Pons (tissue), 1 donor: ENCODE results near the gene ZNF146.
"Not testable (repeated sequence)": the region's sequence is repeated elsewhere in the genome, so short reads cannot be mapped to it uniquely, and the experiment has no call there.

Experiments
- DNase-seq: peaks from one replicate; pipeline ENCODE4 v3.0.0-alpha.2; 2016; ENCODE audit warnings: low spot score

Gene ZNF146

DNA sequence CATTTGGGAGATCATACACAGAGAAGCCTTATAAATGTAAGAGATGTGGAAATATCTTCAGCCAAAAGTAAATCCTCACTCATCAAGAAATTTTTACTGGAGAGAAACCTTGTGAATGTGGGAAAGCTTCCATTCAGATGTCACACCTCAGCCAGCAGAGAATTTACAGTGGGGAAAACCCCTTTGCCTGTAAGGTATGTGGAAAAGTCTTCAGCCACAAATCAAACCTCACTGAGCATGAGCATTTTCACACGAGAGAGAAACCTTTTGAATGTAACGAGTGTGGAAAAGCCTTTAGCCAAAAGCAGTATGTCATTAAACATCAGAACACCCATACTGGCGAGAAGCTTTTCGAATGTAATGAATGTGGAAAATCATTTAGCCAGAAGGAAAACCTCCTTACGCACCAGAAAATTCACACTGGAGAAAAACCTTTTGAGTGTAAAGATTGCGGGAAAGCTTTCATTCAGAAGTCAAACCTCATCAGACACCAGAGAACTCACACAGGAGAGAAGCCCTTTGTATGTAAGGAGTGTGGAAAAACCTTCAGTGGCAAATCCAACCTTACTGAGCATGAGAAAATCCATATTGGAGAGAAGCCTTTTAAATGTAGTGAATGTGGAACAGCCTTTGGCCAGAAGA lies 21.5 kb downstream of the ZNF146 start:
- no peak for DNase-seq

DNA sequence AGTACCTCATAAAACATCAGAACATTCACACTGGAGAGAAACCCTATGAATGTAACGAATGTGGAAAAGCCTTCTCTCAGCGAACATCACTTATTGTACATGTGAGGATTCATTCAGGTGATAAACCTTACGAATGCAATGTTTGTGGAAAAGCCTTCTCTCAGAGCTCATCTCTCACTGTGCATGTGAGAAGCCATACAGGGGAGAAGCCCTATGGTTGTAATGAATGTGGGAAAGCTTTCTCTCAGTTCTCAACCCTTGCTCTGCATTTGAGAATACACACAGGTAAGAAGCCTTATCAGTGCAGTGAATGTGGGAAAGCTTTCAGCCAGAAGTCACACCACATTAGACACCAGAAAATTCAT lies 22.0 kb downstream of the ZNF146 start:
- DNase-seq: no peak

DNA sequence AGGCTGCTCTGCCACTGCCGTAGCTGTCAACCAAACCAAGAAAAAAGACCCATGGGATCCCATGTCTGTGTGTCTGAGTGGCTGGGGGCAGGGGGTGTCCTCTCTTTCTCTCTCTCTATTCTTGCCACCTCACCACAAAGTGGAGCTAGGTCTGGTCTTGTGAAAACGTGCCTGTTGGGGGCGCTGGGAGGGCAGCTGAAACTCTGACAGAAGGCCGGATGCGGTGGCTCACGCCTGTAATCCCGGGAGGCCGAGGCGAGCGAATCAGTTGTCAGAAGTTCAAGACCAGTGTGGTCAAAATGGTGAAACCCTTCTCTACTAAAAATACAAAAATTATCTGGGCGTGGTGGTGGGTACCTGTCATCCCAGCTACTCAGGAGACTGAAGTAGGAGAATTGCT lies 29.2 kb downstream of the ZNF146 start:
- DNase-seq: no peak

DNA sequence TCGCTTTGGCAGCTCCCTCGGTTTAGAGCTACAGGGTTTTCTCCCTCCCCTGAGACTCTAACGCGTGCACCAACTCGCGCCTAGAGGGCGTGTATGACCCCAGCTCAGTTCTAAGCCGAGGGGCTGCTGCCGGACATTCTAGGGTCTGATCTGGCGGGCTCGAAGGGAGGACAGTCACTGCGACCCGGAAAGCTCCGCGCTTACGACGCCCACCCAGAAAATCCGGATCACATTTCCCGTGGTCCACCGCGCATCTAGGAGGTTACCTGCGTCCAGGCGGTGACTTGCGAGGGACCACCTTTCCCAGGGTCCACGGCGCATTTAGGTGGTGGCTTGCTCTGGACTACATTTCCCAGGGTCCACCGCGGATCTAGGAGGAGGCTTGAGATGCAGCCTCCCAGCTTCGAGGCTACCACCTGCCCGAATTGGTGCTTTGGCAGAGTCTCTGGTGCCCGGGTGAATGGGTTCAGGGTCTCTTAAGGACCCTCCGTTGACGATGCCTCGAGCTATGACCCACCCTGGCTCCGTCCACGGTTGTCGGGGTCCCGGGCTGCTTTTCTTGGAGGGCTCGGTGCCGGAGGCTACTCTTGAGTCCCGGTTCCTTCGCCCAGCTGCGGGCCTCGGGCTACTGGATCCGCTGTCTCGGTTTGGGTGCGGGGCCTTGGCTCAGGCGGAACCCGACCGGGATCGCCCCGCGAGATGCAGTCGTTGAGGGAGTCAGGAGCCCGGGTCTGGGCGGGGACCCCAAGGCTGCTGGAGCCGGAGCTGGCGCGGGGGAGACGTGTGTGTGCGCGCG lies 30.5 kb downstream of the ZNF146 start:
- no peak for DNase-seq

DNA sequence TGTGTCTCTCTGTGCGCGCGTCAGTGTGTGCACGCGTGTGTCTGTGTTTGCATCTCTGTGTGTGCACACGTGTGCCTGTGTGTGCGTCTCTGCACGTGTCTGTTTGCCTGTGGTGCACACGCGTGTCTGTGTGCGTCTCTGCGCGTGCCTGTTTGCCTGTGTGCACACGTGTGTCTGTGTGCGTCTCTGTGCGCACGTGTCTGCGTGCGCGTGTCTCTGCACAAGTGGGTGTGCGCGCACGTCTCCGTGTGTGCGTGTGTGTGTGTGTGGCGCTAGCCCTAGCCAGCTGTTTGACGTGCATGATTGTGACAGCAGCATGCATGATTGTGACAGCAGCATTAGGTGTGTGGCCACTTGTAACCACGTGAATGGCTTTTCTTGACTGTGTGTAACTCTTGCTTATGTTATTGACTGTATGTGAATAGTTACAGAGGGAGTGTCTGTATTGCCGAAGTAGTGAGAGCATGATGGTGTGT lies 31.1 kb downstream of the ZNF146 start:
- no peak for DNase-seq

DNA sequence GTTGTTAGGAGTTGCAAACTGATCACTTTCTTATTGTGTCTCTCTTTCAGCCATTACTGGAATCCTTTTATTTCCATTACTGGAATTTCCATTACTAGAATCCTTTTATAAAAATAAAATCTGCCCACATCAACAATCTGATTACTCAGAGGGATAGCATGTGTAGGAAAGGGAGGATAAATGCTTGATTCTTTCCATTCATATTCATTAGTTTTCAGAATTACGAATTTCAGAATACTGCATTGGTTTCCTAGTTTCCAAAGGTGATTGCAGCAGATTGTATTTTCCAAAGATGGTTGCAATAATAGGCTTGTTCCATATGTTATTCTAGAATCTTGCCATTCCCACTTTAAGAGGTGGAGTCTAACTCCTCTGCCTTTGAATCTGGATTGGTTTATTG lies 37.1 kb downstream of the ZNF146 start:
- DNase-seq: no peak

DNA sequence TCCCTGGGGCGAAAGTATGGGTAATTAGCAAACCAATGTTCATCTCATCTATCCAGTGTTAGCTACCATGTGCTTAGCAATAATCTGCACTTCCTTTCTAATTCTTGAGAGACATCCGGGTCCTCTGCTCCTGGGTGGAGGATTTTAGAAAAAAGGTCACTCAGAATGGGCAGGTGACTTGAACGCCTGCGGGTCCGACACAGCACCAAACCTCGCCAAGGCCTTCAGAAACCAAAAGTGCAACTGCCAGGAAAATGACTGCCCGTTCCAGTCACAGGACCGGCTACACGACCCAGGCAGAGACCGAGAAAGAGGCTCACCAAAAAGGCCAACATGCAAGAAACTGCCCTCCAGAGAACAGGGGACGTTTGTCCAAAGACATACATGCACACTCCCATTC lies 39.9 kb downstream of the ZNF146 start:
- no peak for DNase-seq

DNA sequence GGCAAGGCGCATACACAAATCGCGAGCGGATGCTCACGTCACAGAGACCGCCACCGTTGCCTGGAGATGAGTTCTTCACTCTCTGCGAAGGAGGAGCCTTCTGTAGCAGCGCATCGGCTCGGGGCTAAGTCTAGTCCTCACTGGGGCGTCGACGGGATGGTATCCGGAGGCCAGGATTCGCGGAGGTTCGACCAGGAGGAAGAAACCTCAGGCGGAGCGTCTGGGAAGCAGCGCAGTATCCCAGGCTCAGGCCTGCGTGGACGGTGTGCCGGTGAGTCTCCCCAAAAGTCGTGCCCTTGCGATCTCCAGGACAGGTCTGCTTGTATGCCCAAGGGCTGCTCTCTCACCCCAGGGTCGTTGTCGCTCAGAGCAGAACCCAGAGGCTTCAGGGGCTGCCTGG lies 40.4 kb downstream of the ZNF146 start:
- no peak for DNase-seq

DNA sequence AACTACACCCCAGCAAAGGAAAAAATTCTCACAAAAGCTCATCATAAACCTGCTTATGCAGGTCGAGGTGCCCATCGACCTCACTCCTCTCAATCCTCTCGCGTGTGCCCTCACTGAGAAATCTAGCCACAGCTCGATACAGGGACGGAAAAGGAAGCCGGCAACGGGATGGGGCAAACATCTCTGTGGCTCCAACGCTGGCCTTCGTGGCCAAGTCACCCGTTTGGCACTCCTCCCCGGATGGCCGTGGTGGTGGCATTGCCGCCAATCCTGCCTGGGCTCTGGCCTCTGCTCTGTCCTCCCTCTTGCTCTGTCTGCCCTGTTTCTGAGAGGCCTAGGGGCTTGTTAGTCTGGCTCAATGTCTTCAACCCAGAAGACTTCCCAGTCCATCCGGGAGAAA lies 41.2 kb downstream of the ZNF146 start:
- no peak for DNase-seq

DNA sequence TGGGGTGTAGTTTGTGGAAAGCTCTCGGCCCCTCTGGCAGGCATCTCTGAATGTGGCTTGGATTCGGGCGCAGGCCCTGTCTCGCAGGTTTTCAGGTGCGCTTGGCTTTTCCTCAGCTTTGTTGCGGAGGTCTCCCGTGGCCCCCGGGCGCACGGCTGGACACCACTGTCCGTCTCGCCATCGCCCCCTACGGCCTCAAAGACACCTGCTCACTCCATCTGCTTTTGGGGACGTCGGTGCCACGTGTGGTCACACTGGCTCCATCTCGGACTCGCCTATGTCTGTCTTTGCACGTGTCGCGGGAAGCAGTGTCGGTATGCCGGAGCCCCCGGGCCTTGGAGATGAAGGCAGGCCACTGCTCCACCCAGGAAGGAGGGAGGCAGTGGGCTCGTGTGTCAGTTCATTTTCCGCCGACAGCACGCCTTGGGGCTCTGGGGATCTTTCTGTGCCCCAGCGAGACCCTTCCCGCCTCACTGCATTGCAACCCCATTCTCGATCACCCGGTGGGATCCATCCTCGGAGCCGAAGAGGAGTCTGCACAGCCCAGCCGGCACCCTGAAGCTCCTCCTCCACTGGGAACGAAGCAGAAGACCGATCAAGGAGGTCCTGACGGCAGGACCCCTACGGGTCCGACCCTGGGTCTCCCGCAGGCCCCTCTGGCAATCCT lies 42.1 kb downstream of the ZNF146 start:
- DNase-seq: no peak

DNA sequence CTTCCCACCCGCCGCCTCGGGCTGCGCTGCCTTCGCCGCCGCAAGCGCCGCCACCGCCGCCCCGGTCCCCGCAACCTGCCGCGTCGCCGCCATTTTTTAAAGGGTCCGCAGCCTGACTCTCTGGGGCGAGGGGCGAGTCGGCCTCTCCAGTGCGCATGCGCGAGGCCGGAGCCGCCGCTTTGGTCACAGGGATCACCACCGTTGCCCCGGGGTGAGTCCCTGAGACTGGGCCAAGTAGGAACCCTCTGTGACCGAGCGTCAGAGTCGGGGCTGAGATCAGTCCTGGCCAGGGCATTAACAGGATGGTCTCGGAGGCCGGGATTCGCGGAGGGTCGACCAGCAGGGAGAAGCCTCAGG lies 42.6 kb downstream of the ZNF146 start:
- DNase-seq: no peak

DNA sequence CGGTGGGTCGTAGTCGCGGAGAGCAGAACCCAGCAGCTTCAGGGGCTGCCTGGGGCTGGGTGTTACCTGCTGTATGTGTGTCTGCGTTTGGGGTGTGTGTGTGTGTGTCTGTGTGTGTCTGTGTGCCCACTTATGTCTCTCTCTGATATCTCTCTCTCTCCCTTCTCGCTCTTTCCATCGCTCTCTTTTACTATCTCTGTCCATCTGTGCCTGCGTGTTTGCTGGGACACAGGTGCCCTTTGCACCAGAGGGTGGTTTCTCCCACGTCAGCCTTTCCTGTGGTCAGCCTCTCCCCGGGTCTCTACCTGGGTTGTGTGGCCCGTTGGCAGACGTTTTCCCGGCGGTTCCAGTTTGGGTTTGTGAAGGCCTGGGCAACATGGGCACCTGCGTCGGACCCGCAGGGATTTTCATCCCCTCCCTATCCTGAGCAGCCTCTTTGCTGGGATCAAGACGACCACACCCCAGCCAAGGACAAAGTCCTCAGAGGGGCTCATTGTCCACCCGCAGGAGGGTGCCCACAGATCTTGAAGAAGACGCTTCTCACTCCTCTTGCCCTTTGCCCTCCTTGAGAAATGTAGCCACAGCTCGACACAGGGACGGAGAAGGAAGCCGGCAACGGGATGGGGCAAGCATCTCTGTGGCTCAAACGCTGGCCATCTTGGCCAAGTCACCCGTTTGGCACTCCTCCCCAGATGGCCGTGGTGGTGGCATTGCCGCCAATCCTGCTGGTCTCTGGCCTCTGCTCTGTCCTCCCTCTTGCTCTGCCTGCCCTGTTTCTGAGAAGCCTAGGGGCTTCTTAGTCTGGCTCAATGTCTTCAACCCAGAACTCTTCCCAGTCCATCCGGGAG lies 43.3 kb downstream of the ZNF146 start:
- no peak for DNase-seq

DNA sequence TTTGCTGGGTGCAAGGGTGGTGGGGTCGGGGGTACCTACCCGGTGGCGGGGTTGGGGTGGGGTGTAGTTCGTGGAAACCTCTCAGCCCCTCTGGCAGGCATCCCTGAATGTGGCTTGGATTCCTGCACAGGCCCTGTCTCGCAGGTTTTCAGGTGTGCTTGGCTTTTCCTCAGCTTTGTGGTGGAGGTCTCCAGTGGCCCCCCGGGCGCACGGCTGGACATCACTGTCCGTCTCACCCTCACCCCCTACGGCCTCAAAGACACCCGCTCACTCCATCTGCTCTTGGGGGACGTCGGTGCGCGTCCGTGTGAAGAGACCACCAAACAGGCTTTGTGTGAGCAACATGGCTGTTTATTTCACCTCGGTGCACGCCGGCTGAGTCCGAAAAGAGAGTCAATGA lies 44.3 kb downstream of the ZNF146 start:
- DNase-seq: no peak

DNA sequence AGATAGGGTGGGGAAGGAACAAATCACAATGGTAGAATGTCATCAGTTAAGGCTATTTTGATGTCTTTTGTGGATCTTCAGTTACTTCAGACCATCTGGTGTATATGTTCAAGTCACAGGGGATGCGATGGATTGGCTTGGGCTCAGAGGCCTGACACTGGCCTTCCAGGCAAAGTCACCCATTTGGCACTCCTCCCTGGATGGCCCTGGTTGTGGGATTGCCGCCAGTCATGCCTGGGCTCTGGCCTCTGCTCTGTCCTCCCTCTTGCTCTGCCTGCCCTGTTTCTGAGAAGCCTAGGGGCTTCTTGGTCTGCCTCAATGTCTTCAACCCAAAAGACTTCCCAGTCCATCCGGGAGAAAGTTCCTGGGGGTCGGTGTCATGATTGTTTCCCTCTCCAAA lies 50.2 kb downstream of the ZNF146 start:
- DNase-seq: no peak

DNA sequence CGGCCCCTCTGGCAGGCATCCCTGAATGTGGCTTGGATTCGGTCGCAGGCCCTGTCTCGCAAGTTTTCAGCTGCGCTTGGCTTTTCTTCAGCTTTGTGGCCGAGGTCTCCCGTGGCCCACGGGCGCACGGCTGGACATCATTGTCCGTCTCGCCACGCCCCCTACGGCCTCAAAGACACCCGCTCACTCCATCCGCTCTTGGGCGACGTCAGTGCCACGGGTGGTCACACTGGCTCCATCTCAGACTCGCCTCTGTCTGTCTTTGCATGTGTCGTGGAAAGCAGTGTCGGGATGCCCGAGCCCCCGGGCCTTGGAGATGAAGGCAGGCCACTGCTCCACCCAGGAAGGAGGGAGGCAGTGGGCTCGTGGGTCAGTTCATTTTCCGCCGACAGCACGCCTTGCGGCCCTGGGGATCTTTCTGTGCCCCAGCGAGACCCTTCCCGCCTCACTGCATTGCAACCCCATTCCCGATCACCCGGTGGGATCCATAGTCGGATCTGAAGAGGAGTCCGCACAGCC lies 51.0 kb downstream of the ZNF146 start:
- DNase-seq: no peak

DNA sequence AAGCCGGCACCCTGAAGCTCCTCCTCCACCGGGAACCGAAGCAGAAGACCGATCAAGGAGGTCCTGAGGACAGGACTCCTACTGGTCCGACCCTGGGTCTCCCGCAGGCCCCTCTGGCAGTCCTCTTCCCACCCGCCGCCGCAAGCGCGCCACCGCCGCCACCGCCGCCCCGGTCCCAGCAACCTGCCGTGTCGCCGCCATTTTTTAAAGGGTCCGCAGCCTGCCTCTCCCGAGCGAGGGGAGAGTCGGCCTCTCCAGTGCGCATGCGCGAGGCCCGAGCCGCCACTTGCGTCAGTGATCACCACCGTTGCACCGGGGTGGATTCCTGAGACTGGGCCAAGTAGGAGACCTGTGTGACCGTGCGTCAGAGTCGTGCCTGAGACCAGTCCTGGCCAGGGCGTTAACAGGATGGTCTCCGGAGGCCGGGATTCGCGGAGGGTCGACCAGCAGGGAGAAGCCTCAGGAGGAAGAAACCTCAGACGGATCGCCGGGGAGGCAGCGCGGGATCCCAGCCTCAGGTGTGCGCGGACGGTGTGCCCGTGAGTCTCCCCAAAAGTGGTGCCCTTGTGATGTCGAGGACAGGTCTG lies 51.6 kb downstream of the ZNF146 start:
- DNase-seq: no peak

DNA sequence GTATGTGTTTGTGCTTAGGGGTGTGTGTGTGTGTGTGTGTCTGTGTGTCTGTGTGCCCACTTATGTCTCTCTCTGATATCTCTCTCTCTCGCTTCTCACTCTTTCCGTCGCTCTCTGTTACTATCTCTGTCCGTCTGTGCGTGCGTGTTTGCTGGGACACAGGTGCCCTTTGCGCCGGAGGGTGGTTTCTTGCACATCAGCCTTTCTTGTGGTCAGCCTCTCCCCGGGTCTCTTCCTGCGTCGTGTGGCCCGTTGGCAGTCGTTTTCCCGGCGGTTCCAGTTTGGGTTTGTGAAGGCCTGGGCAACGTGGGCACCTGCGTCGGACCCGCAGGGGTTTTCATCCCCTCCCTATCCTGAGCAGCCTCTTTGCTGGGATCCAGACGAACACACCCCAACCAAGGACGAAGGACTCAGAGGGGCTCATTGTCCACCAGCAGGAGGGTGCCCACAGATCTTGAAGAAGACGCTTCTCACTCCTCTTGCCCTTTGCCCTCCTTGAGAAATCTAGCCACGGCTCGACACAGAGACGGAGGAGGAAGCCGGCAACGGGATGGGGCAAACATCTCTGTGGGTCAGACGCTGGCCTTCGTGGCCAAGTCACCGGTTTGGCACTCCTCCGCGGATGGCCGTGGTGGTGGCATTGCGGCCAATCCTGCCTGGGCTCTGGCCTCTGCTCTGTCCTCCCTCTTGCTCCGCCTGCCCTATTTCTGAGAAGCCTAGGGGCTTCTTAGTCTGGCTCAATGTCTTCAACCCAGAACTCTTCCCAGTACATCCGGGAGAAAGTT lies 52.3 kb downstream of the ZNF146 start:
- no peak for DNase-seq

DNA sequence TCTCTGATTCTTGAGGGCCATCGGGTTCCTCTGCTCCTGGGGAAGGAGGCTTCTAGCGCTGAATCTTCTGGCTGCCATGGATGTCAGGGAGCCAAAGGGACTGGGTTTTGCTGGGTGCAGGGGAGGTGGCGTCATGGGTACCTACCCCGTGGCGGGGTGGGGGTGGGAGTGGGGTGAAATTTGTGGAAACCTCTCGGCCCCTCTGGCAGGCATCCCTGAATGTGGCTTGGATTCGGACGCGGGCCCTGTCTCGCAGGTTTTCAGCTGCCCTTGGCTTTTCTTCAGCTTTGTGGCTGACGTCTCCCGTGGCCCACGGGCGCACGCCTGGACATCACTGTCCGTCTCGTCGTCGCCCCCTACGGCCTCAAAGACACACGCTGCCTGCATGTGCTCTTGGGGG lies 53.2 kb downstream of the ZNF146 start:
- not testable (repeated sequence) for DNase-seq

DNA sequence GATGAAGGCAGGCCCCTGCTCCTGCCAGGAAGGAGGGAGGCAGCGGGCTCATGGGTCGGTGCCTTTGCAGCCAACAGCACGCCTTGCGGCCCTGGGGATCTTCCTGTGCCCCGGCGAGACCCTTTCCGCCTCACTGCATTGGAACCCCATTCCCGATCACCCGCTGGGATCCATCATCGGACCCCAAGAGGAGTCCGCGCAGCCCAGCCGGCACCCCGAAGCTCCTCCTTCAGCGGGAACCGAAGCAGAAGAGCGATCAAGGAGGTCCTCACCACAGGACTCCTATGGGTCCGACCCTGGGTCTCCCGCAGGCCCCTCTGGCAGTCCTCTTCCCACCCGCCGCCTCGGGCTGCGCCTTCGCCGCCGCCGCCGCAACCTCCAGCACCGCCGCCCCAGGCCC lies 53.7 kb downstream of the ZNF146 start:
- DNase-seq: not testable (repeated sequence)

DNA sequence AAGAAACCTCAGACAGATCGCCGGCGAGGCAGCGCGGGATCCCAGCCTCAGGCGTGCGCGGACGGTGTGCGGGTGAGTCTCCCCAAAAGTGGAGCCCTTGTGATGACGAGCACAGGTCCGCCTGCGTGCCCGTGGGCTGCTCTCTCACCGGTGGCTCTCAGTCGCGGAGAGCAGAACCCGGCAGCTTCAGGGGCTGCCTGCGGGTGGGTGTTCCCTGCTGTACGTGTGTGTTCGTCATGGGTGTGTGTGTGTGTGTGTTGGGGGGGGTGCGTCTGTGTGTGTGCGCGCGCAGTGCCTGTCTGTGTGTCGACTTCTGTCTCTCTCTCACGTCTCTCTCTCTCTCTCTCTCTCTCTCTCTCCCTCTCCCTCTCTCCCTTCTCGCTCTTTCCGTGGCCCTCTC lies 54.4 kb downstream of the ZNF146 start:
- not testable (repeated sequence) for DNase-seq
